ENCODE measurements around the gene OR13G1.

OR13G1 gene

GRCh38 chr1:247646867-247647266, 32.7 kb downstream of the OR13G1 start:
- Mint-ChIP-seq H3K36me3 (ENCODE audit: low read depth) (no peaks in the 10 kb centered on the region), H3K4me1 (no peaks in the 10 kb centered on the region), H3K4me3 (no peak overlapping the region), H3K27ac (no peak overlapping the region), H3K9me3 (no peaks in the 10 kb centered on the region), H3K27me3 (ENCODE audit: low read depth) (no peaks in the 10 kb centered on the region)
- TF ChIP-seq, protein P1, sequence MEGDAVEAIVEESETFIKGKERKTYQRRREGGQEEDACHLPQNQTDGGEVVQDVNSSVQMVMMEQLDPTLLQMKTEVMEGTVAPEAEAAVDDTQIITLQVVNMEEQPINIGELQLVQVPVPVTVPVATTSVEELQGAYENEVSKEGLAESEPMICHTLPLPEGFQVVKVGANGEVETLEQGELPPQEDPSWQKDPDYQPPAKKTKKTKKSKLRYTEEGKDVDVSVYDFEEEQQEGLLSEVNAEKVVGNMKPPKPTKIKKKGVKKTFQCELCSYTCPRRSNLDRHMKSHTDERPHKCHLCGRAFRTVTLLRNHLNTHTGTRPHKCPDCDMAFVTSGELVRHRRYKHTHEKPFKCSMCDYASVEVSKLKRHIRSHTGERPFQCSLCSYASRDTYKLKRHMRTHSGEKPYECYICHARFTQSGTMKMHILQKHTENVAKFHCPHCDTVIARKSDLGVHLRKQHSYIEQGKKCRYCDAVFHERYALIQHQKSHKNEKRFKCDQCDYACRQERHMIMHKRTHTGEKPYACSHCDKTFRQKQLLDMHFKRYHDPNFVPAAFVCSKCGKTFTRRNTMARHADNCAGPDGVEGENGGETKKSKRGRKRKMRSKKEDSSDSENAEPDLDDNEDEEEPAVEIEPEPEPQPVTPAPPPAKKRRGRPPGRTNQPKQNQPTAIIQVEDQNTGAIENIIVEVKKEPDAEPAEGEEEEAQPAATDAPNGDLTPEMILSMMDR (IDR thresholded peaks at IDR 0.05; ENCODE audit: unreplicated experiment in 3 of 3) = no peak

DNA sequence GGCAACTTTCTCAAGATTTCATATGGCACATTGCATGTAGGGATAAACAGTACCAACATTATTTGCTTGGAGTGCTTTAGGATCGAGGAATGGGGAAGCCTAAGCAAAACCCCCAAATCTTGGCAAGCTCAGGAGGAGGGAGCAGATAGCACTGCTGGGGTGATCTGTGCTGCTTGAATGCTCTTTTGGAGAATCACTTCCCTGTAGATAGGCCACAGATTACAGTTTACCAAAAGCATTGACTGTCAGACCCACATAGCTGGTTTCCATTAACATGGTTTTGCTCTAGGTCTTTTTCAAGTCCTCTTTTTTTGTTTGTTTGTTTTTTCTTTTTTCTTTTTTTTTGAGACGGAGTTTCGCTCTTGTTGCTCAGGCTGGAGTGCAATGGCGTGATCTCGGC, 36.8 kb downstream of the OR13G1 start:
- H3K36me3 Mint-ChIP-seq (ENCODE audit: low read depth) = no peaks in the 10 kb centered on the region
- H3K27ac Mint-ChIP-seq = no peak overlapping the region
- no peaks in the 10 kb centered on the region for H3K27me3 Mint-ChIP-seq (ENCODE audit: low read depth)
- H3K4me1 Mint-ChIP-seq = no peaks in the 10 kb centered on the region
- peaks cover 7% of the 10 kb centered on the region for H3K9me3 Mint-ChIP-seq
- TF ChIP-seq, protein P1 (IDR thresholded peaks at IDR 0.05; ENCODE audit: unreplicated experiment in 3 of 3) = no peak
- H3K4me3 Mint-ChIP-seq = no peak overlapping the region

GRCh38 chr1:247639381-247639981, 40.1 kb downstream of the OR13G1 start:
- no peaks in the 10 kb centered on the region for H3K36me3 Mint-ChIP-seq (ENCODE audit: low read depth)
- TF ChIP-seq, protein P1 (IDR thresholded peaks at IDR 0.05; ENCODE audit: unreplicated experiment in 3 of 3) = no peak
- no peaks in the 10 kb centered on the region for H3K4me1 Mint-ChIP-seq
- H3K4me3 Mint-ChIP-seq = no peak overlapping the region
- H3K27ac Mint-ChIP-seq = no peak overlapping the region
- H3K9me3 Mint-ChIP-seq = peaks cover 11% of the 10 kb centered on the region
- peaks cover 6% of the 10 kb centered on the region for H3K27me3 Mint-ChIP-seq (ENCODE audit: low read depth)

DNA sequence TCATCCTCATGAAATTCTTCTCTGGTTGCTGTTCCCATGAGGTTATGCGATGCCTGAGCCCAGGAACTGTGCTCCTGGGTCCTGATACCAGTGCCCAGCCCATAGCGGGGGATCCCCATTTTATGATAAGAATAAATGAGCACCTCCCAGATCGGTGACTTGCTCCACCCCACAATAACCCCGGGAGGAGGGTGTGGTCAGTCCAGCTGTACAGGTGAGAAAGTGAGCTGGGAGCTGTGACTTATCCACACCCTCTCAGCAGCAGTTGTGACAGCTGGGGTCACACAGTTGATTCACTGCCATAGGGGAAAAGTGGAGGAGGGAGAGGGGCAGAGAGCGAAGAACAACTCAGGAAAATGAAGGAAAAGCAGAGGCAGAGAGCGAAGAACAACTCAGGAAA, 40.8 kb downstream of the OR13G1 start:
- TF ChIP-seq, protein P1 (IDR thresholded peaks at IDR 0.05; ENCODE audit: unreplicated experiment in 3 of 3) = no peak
- Mint-ChIP-seq H3K36me3 (ENCODE audit: low read depth) (no peaks in the 10 kb centered on the region), H3K9me3 (peaks cover 11% of the 10 kb centered on the region), H3K4me1 (no peaks in the 10 kb centered on the region), H3K27me3 (ENCODE audit: low read depth) (peaks cover 6% of the 10 kb centered on the region), H3K4me3 (no peak overlapping the region), H3K27ac (no peak overlapping the region)

DNA sequence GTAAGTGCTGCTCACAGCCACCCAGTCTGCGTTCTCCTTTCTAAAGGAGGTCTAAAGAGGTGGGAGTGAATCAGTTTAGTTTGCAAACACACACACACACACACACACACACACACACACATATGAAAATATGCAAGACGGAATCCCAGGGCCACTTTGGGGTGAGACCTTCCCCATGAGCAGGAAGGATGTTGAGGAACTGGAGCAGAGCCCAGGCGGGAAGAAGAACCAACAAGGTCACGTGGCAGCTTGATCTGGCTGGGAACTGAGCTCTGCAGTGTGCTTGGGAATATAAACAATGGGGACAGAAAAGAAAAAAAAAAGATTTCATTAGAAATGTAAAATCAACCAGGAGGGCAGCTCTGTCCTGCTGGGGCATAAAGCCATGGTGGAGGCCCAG, 41.5 kb downstream of the OR13G1 start:
- Mint-ChIP-seq H3K4me3 (no peak overlapping the region), H3K27ac (no peak overlapping the region), H3K4me1 (no peaks in the 10 kb centered on the region), H3K36me3 (ENCODE audit: low read depth) (no peaks in the 10 kb centered on the region), H3K27me3 (ENCODE audit: low read depth) (peaks cover 6% of the 10 kb centered on the region), H3K9me3 (peaks cover 16% of the 10 kb centered on the region)
- TF ChIP-seq, protein P1 (IDR thresholded peaks at IDR 0.05; ENCODE audit: unreplicated experiment in 3 of 3) = no peak

GRCh38 chr1:247627951-247628350, 51.6 kb downstream of the OR13G1 start:
- H3K27me3 Mint-ChIP-seq (ENCODE audit: low read depth) = peaks cover 3% of the 10 kb centered on the region
- peaks cover 10% of the 10 kb centered on the region for H3K9me3 Mint-ChIP-seq
- H3K27ac Mint-ChIP-seq = no peak overlapping the region
- no peaks in the 10 kb centered on the region for H3K4me1 Mint-ChIP-seq
- TF ChIP-seq, protein P1 (IDR thresholded peaks at IDR 0.05; ENCODE audit: unreplicated experiment in 3 of 3) = no peak
- H3K36me3 Mint-ChIP-seq (ENCODE audit: low read depth) = no peaks in the 10 kb centered on the region
- H3K4me3 Mint-ChIP-seq = no peak overlapping the region
